SH-SY5Y (cell line): Measurements from ENCODE around the gene OGT.

Source experiments
- GATA2 ChIP-seq: IDR thresholded peaks from 2 replicates; pipeline ENCODE4 v1.6.1; 2011; ENCODE audit warnings: mild to moderate bottlenecking, low read depth, low read length
- GATA3 ChIP-seq: IDR thresholded peaks from 2 replicates; pipeline ENCODE4 v1.6.1; 2011; ENCODE audit warnings: low read depth, mild to moderate bottlenecking, low read length, moderate library complexity

Gene OGT

GRCh38 chrX:71532753-71533425, at the start of gene OGT:
OGT (plus strand) TSS chrX:71533104; CDS start chrX:71533300, 196 bp downstream.
- TF ChIP-seq GATA3 (no peak), GATA2 (no peak)

DNA sequence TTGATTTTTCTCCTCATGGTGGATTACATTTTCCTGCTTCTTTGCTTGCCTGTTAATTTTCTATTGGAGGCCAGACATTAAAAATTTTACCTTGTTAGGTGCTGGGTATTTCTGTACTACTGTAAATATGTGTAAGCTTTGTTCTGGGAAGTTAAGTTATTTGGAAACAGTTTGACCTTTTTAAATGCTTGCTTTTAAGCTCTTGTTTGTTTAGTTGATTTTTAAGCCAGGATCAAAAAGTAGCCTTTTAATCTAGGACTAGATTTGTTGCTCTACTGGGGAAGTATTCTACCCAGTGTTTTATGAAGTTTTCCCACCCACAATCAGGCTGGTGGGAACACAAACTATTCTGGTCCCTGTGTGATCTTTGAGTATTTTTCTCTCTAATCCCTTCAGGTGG, 45.1 kb upstream of the OGT start:
- TF ChIP-seq GATA3 (no peak), GATA2 (no peak)

- TF ChIP-seq GATA3 (no peak), GATA2 (no peak)
Observed at GRCh38 chrX:71489540-71489939, 43.4 kb upstream of the OGT start.

- no peak for TF ChIP-seq GATA3
- TF ChIP-seq GATA2: no peak
Observed at GRCh38 chrX:71492231-71493065, 40.5 kb upstream of the OGT start.

DNA sequence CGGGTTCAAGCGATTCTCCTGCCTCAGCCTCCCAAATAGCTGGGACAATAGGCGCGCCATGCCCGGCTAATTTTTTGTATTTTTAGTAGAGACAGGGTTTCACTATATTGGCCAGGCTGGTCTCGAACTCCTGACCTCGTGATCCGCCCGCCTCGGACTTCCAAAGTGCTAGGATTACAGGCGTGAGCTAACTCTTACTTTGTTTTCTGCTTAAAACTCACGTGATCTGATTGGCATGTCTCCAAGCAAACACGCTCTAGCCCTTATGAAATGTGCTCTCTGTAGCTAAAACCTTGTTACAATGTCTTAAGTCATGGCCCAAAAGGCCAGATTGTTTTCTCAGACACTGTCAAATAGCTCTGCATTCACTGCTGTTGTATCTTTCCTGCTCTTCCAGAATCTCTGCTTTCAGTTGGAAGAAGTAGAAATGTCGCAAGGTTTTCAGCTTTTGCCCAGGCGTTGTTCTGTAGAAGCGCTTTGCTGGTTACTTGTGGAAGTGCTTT, 39.7 kb upstream of the OGT start:
- TF ChIP-seq GATA3 (no peak), GATA2 (no peak)

DNA sequence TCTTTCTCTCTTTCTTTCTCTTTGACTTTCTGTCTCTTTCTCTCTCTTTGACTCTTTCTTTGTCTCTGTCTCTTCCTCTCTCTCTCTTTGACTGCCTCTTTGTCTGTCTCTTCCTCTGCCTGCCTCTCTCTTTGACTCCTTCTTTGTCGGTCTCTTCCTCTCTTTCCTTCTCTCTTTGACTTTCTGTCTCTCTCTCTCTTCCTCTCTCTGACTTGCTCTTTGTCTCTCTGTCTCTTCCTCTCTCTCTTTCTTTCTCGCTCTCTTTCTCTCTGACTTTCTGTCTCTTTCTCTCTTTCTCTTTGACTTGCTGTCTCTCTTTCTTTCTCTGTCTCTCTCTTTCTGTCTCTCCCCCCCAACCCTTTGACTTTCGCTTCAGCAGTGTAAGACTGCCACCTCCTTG, 36.4 kb upstream of the OGT start:
- TF ChIP-seq GATA3 (no peak), GATA2 (no peak)

GRCh38 chrX:71504346-71504745, 28.6 kb upstream of the OGT start:
- TF ChIP-seq GATA2 (no peak), GATA3 (no peak)

DNA sequence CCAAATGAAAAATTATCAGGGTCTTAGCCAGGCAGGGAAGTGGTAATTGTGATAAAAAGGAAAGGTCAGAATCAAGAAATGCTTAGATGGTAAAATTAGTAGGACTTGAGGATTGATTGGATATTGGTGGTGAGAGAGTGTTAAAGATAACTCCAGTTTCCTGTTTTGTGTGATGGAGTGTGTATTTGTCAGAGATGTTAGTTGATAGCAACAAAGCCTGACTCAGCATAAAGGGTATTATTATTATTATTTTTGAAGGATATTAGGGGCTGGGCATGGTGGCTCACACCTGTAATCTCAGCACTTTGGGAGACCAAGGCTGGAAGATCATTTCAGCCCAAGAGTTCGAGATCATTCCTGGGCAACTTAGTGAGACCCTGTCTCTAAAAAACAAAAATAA, 23.6 kb upstream of the OGT start:
- TF ChIP-seq GATA2: no peak
- TF ChIP-seq GATA3: no peak

- no peak for TF ChIP-seq GATA3
- TF ChIP-seq GATA2: no peak
Observed at GRCh38 chrX:71510161-71510560, 22.7 kb upstream of the OGT start.

- TF ChIP-seq GATA2 (no peak), GATA3 (no peak)
Observed at GRCh38 chrX:71514367-71515037, 18.4 kb upstream of the OGT start.

- no peak for TF ChIP-seq GATA2
- TF ChIP-seq GATA3: no peak
Observed at GRCh38 chrX:71515038-71515396, 17.9 kb upstream of the OGT start.

DNA sequence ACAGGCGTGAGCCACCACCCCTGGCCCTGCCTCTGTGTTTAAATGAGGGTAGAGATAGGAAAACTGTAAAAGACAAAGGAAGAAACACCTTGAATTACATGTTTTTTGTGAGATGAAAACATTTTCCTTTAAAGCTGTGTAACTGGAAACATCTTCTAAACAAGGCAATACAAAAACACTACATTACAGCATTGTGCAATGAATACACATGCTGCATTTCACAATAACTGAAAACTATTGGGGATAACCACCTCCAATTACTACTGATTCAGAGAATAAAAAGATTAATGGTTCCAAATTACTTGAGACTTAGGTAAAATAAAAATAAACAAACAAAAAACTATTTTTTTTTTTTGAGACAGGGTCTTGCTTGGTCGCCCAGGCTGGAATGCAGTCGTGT, 7.6 kb upstream of the OGT start:
- TF ChIP-seq GATA2 (no peak), GATA3 (no peak)

GRCh38 chrX:71532078-71532752, 689 bp upstream of the OGT start:
- TF ChIP-seq GATA2 (no peak), GATA3 (no peak)

GRCh38 chrX:71533516-71533850, 579 bp downstream of the OGT start:
- no peak for TF ChIP-seq GATA2
- TF ChIP-seq GATA3: no peak

DNA sequence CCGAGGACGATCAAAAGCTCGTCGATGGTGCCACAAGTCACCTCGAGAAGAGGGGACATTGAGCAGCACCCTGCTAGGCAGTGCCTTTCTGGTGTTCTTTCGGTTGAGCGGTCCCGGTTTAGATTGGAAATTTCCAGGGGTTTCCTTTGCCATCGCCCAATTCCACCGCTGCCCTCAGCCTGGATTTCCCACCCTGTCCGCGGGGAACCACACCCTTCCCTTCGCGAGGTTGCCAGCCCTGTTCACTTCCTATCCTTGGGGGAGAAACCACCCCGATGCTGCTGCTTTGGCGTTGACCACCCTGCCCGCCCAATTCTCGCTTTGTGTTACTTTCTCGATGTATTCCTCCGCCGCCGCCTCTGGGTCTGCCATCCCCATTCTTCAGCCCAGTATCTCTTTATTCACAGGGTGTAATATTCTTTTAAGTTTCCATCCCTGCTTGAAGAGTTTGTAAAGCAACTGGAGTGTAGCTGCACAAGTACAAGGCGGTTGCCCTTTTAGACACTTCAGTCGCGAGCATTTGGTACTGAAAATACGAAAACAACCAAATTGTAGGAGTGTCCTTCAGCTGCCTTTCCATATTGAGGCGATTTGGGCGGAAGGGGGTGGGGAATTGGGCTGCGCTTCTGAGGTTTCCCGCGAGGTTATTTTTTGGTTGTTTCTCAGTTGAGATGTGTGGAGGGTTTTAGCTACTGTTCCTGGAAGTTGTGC, 1.1 kb downstream of the OGT start:
- no peak for TF ChIP-seq GATA2
- TF ChIP-seq GATA3: no peak
